Measurements from ENCODE around the gene ZBTB42.

ZBTB42 gene

DNA sequence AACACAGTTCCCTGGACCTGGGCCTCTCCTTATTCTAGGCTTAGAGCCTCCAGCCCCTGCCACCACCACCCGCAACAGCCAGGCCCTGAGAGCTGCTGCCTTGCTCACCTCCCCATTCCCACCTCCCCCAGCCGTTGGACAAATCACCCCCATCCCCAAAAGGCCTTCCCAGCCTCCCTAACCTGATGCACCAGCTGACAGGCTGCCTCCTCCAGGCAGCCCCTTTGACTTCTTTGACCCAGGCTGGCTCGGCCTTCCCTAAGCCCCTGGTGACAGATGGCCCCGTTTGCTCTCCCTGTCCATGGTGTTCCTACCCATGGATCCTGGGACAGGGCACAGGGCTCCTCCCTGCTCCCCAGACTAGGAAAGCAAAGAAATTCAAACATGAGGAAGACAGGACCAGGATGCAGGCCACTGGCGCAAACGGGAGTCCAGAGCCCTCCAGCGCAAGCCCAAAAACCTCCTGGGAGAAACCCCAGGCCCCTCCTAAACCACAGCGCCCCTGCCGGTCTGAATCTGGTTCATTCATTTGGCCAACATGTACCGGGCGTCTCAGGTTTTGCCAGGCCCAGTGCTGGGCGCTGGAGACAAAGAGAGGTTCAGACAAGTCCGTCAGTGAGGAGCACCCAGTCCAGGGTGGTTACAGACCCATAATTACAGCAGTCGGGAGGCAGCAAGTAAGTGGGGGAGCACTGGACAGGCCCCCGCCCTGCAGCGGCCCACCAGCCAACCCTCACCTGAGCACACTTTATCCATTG is 7.8 kb upstream of the ZBTB42 start:
- no peak for DNase-seq (ENCODE audit: low read depth)
- no peak overlapping the region for H3K4me3 ChIP-seq (replicated peaks; ENCODE audit: low read depth, low read length)
- no peak for TF ChIP-seq CTCF (IDR thresholded peaks at IDR 0.05; ENCODE audit: low read length, missing control alignments)

DNA sequence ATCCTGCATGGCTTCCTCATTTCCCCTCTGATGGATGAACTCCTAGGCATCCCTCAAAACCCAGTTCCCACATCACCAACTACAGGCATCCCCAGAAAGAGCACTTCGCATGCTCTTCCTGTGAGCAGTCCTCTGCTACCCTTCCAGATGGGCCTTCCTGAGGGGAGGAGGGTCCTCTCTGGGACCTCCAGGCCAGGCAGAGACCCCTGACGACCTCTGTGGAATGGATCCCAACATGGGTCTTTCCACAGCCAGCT is 7.3 kb upstream of the ZBTB42 start:
- no peak for DNase-seq (ENCODE audit: low read depth)
- no peak for TF ChIP-seq CTCF (IDR thresholded peaks at IDR 0.05; ENCODE audit: low read length, missing control alignments)
- H3K4me3 ChIP-seq (replicated peaks; ENCODE audit: low read depth, low read length) = peak overlapping the region; percentile 73

DNA sequence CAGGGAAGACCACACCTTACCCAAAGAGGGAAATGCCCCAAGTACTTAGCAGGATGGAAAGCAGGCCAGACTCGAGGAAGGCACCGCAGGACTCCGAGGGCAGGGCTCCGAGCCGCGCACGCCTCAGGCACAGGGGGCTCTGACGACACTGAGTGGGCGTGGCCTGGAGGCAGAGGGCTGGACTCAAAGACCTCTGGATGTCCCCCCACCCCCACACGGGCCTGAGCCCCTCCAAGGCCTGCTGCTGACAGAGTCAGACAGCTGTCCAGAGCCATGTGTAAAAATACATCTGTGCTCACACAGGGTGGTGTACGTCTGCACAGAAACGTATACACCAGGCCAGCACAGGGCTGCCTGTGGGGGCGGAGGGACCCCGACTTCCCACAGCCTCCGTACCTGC is 6.8 kb upstream of the ZBTB42 start:
- TF ChIP-seq CTCF (IDR thresholded peaks at IDR 0.05; ENCODE audit: low read length, missing control alignments) = no peak
- DNase-seq (ENCODE audit: low read depth) = peak; percentile 67
- H3K4me3 ChIP-seq (replicated peaks; ENCODE audit: low read depth, low read length) = peak overlapping the region; percentile 73

- H3K4me3 ChIP-seq (replicated peaks; ENCODE audit: low read depth, low read length) = peak overlapping the region; percentile 73
- no peak for DNase-seq (ENCODE audit: low read depth)
- no peak for TF ChIP-seq CTCF (IDR thresholded peaks at IDR 0.05; ENCODE audit: low read length, missing control alignments)
Observed at GRCh38 chr14:104794631-104794992, 6.3 kb upstream of the ZBTB42 start.

- peak within 1 kb of the TSS; percentile 73 for H3K4me3 ChIP-seq (replicated peaks; ENCODE audit: low read depth, low read length)
- DNase-seq (ENCODE audit: low read depth) = no peak
- TF ChIP-seq CTCF (IDR thresholded peaks at IDR 0.05; ENCODE audit: low read length, missing control alignments) = no peak
Observed at GRCh38 chr14:104794993-104795780, 5.7 kb upstream of the ZBTB42 start, which contains the start of gene AKT1. Gene AKT1 (minus strand): TSS chr14:104795748. CDS start chr14:104792643, 3,105 bp downstream.

DNA sequence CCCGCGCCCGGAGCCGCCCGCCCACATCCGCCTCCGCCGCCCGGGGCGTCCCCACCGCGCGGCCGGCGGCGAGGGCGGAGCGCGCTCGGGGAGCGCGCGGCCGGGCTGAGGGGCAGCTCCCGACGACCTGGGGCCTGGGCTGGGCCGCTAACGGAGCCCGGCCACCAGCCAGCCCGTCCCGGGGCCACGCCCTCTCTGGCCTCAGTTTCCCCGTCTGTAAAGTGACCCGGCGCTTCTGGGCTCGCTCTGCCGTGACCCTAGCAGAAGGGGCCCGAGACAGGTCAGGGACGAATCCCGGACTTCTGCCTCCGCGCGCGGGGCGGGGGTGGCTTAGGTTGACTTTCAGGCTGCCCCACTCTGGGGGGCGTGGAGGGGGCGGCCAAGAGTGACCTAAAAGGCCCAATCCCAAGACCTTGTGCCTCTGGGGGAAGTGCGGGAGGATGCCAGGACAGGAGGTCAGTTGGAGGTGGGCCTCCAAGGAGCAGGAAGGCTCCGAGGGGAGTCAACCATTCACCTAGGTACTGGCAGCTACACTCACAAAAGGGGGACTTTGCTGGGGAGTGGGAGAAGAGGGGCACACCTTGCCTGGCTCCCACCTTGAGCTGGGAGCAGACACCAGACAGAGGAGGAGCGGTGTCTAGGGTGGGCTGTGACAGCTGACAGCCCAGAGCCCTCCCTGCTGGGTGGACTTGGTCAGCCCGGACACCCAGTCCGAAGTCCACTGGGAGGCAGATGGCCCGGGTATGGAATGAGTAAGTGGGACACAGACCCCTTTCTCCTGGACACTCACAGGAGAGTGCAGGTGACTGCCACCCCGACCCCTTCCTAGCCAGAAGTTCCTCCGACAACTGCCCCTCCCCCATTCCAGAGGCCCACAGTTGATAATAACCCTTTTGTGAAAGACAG is 4.9 kb upstream of the ZBTB42 start:
- DNase-seq (ENCODE audit: low read depth) = peak; percentile 27
- peak overlapping the region; percentile 50 for H3K4me3 ChIP-seq (replicated peaks; ENCODE audit: low read depth, low read length)
- no peak for TF ChIP-seq CTCF (IDR thresholded peaks at IDR 0.05; ENCODE audit: low read length, missing control alignments)
